GM13977 (cell line): Measurements from ENCODE around the gene SGIP1.
"Not testable (repeated sequence)": the region's sequence is repeated elsewhere in the genome, so short reads cannot be mapped to it uniquely, and the experiment has no call there.

Experiments
- DNase-seq: peaks from one replicate; pipeline ENCODE4 v3.0.0; 2012; ENCODE audit warnings: low spot score
- CTCF ChIP-seq: IDR thresholded peaks from 2 replicates; pipeline ENCODE4 v1.5.1; 2012; ENCODE audit warnings: mild to moderate bottlenecking, control low read depth; ENCODE audit not compliant: insufficient read depth; ENCODE audit errors: extremely low read depth, missing control alignments
- in situ Hi-C: fragments of 300-500 bp; cut with MboI; formaldehyde crosslinking; loops from one replicate; pipeline ENCODE4 v1.12.0; 2022; ENCODE audit warnings: low sequenced_read_pairs, low pct_unique_long_range_greater_than_20kb, mixed read lengths, inconsistent platforms; ENCODE audit not compliant: unreplicated experiment

Gene SGIP1

DNA sequence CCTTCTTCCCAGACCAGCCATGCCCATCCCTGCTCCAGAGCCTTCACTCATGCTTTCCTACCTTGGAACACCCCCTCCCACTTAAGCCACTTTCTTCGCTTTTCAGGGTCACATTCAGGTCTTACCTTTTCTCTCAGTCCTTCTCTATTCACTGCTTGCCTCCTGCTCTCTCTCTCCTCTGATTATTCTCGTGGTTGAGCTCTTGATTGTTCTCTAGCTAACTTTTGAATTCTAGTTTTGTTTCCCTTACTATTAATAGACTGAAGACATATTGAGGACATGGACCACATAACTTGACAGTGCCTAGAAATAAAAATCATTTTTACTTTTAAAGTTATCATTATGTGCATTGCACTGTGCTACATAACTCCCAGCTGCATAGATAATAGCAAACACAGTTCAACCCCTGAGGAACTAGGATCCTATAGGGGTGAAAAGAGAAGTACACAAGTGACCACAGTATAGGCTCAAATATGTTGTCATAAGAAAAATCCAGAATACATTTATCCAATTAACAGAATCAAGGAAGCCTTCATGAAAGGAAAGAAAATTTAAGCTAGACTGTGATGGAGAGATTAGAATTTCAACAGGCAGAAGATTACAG is 245.6 kb downstream of the SGIP1 start:
- in situ Hi-C loops = no loop called here
- no peak for TF ChIP-seq CTCF
- no peak for DNase-seq

GRCh38 chr1:66785800-66786199 is 251.8 kb downstream of the SGIP1 start:
- in situ Hi-C loops, DNase-seq: not testable (repeated sequence)

DNA sequence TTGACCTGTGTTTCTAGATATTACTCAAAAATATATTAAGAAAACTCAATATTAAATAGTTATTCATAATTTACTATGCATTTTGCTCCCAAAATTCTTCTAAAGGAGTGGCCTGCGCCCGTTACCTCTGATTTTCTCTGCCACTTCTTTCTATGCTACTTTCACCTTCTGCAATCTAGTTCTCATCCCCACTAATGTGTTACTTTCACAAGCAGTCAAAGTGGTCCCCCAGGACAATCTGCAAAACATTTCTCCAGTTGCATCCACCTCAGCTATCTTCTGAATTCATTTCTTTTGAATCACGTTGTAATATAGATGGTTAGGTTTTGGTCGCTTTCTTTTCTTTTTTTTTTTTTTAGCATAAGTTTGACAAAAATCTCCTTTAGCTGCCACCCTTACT is 253.7 kb downstream of the SGIP1 start:
- TF ChIP-seq CTCF = no peak
- no peak for DNase-seq
- in situ Hi-C loops = no loop called here

DNA sequence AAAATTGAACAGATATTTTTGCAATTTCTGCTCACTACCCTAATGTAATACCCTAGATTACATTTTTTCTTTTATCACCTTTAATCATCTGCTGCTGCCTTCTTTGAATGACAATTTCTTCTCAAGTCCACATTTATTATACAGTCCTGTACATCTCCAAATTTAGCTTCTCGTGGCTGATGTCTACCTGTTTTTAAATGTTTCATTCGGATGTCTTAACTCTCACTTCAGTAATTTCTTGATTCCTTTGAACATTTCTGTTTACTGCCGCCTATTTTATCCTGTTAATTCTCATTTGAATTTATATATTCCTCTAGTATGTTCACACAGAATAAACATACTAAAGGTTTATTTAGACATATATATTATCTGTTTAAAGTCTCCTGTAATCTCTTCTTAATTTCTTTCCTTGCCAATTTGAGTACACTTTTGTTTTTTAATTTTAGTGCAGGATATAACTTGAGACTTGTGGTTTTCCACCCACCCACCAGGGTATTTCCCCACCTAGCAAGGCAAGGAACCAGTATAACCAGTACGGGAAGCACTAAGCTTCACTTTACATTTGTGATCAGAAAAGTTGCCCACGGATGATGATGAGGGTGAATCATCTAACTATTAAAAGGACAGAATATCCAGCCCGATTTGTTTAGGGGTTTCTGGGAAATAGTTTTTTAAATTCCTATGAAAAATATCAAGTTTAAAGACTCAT is 254.4 kb downstream of the SGIP1 start:
- TF ChIP-seq CTCF = no peak
- in situ Hi-C loops = no loop called here
- DNase-seq = peak; percentile 30

- no peak for DNase-seq
- in situ Hi-C loops = no loop called here
- TF ChIP-seq CTCF = no peak
Measured at GRCh38 chr1:66791621-66792610, 258.0 kb downstream of the SGIP1 start.

DNA sequence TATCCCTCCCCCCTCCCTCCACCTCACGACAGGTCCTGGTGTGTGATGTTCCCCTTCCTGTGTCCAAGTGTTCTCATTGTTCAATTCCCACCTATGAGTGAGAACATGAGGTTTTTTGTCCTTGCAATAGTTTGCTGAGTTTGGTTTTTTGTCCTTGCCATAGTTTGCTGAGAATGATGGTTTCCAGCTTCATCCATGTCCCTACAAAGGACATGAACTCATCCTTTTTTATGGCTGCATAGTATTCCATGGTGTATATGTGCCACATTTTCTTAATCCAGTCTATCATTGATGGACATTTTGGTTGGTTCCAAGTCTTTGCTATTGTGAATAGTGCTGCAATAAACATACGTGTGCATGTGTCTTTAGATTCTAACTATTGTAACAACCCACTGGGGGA is 261.9 kb downstream of the SGIP1 start:
- DNase-seq, in situ Hi-C loops: not testable (repeated sequence)
